ENCODE measurements around the gene SLC47A2.

- TF ChIP-seq EP300 (IDR thresholded peaks at IDR 0.05; ENCODE audit: low read depth), result no peak
- no peak for TF ChIP-seq POLR2A (IDR thresholded peaks at IDR 0.05)
Measured at GRCh38 chr17:19646788-19647696, 69.3 kb downstream of the SLC47A2 start.

All from transverse colon (tissue), 1 donor.